HepG2 (cell line): ENCODE results near the gene SLTM. TPM values are rescaled to one million over a fixed set of nuclear protein-coding genes. Genes with fewer than 3 reads are reported as not detected.

Source experiments
- ASH2L ChIP-seq: fragments of 300-600, 200-600 bp; sonication (generic); IDR thresholded peaks from 2 replicates; pipeline ENCODE4 v1.7.0; 2017; ENCODE audit warnings: low read depth, mild to moderate bottlenecking, moderate library complexity, mixed read lengths, low read length; ENCODE audit not compliant: insufficient read length
- ATF7 ChIP-seq, 2 experiments: fragments of 450-650 bp in 1 of 2; sonication (generic) in 1 of 2; formaldehyde crosslinking in 1 of 2; IDR thresholded peaks; 2 replicates each; pipeline versions ENCODE4 v1.4.0 to v1.6.1; 2016 to 2020; ENCODE audit warnings: antibody characterized with exemption in 1 of 2, mild to moderate bottlenecking in 1 of 2, missing genetic modification reagents in 1 of 2
- BRCA1 ChIP-seq: sonication (generic); formaldehyde crosslinking; IDR thresholded peaks from 2 replicates; pipeline ENCODE4 v1.4.0; 2020; ENCODE audit warnings: missing genetic modification reagents
- CEBPB ChIP-seq: IDR thresholded peaks from 2 replicates; pipeline ENCODE4 v1.6.1; 2011; ENCODE audit warnings: low read depth, low read length, improper control_type of control experiment, borderline replicate concordance
- CTCF ChIP-seq: sonication (generic); formaldehyde crosslinking; IDR thresholded peaks from 2 replicates; pipeline ENCODE4 v1.5.0; 2020; ENCODE audit warnings: mild to moderate bottlenecking, missing genetic modification reagents, moderate library complexity
- FOSL2 ChIP-seq: sonication (generic); formaldehyde crosslinking; IDR thresholded peaks from 2 replicates; pipeline ENCODE4 v1.4.0; 2020; ENCODE audit warnings: missing genetic modification reagents
- KDM3A ChIP-seq: IDR thresholded peaks from 2 replicates; pipeline ENCODE4 v1.6.1; 2018; ENCODE audit warnings: low read depth, missing compliant biosample characterization
- KDM5B ChIP-seq: sonication (generic); formaldehyde crosslinking; IDR thresholded peaks from 2 replicates; pipeline ENCODE4 v1.4.0; 2020; ENCODE audit warnings: missing genetic modification reagents, mild to moderate bottlenecking, borderline replicate concordance
- NR2C2 ChIP-seq: sonication (generic); formaldehyde crosslinking; IDR thresholded peaks from 2 replicates; pipeline ENCODE4 v1.4.0; 2020; ENCODE audit warnings: missing genetic modification reagents, mild to moderate bottlenecking, moderate library complexity, borderline replicate concordance
- POGZ ChIP-seq: sonication (generic); formaldehyde crosslinking; IDR thresholded peaks from 2 replicates; pipeline ENCODE4 v1.4.0; 2020; ENCODE audit warnings: mild to moderate bottlenecking, missing genetic modification reagents
- RFXAP ChIP-seq: sonication (generic); formaldehyde crosslinking; IDR thresholded peaks from 2 replicates; pipeline ENCODE4 v1.4.0; 2020; ENCODE audit warnings: missing genetic modification reagents, borderline replicate concordance
- STAT6 ChIP-seq: sonication (generic); formaldehyde crosslinking; IDR thresholded peaks from 2 replicates; pipeline ENCODE4 v1.4.0; 2020; ENCODE audit warnings: missing genetic modification reagents, mild to moderate bottlenecking, borderline replicate concordance
- ZBTB7B ChIP-seq: sonication (generic); formaldehyde crosslinking; IDR thresholded peaks from 2 replicates; pipeline ENCODE4 v1.4.0; 2020; ENCODE audit warnings: missing genetic modification reagents
- ZNF121 ChIP-seq: sonication (generic); formaldehyde crosslinking; IDR thresholded peaks from 2 replicates; pipeline ENCODE4 v1.5.0; 2020; ENCODE audit warnings: mild to moderate bottlenecking, missing genetic modification reagents
- ZNF576 ChIP-seq: sonication (generic); formaldehyde crosslinking; IDR thresholded peaks from 2 replicates; pipeline ENCODE4 v1.4.0; 2020; ENCODE audit warnings: mild to moderate bottlenecking, missing genetic modification reagents
- ZZZ3 ChIP-seq: sonication (generic); formaldehyde crosslinking; IDR thresholded peaks from 2 replicates; pipeline ENCODE4 v1.4.0; 2020; ENCODE audit warnings: missing genetic modification reagents, mild to moderate bottlenecking, borderline replicate concordance
- polyA plus RNA-seq, 8 experiments: library from polyadenylated mRNA; depleted of rRNA in 3 of 8; stranded (reverse) in 7 of 8; unstranded in 1 of 8; fragments of >200 nt; fragmentation: Illumina TruSeq in 4 of 8; extraction: Trizol in 4 of 8; gene quantifications; 2 replicates each; pipeline versions ENCODE4 v1.2.1 to v1.2.3, GENCODE V29; 2011 to 2016; ENCODE audit warnings: low read depth in 4 of 8, missing spikeins in 1 of 8, mixed read lengths in 1 of 8; ENCODE audit not compliant: insufficient read depth in 1 of 8
- total RNA-seq, 5 experiments: library from RNA; depleted of rRNA; stranded (reverse); fragments of >200 nt; fragmentation: Illumina TruSeq; extraction: Trizol; gene quantifications; 2 replicates each; pipeline ENCODE4 v1.2.3, GENCODE V29; 2016; ENCODE audit warnings: low read depth in 1 of 5
- TF ChIP-seq, protein P1 (sequence below): sonication (generic); formaldehyde crosslinking; IDR thresholded peaks from 2 replicates; pipeline ENCODE4 v1.4.0; 2020; ENCODE audit warnings: missing genetic modification reagents
- TF ChIP-seq, protein P2 (sequence below): IDR thresholded peaks from 2 replicates; pipeline ENCODE4 v1.6.1; 2016; ENCODE audit warnings: low read depth, borderline replicate concordance
- TF ChIP-seq, protein P3 (sequence below): sonication (generic); formaldehyde crosslinking; IDR thresholded peaks from 2 replicates; pipeline ENCODE4 v1.5.1; 2020; ENCODE audit warnings: missing genetic modification reagents, mild to moderate bottlenecking, borderline replicate concordance
- TF ChIP-seq, protein P4 (sequence below): IDR thresholded peaks from 2 replicates; pipeline ENCODE4 v1.6.1; 2016; ENCODE audit warnings: missing genetic modification reagents, missing compliant biosample characterization

SLTM gene
- total and polyA plus RNA-seq, 2 of the 13 experiments (the other 11 are each of a cell fraction or from before 2014, with no cell fraction given): 22.0 to 64.2 TPM

GRCh38 chr15:58865425-58865880 is 68.0 kb downstream of the SLTM start (continued):
- 0 out of 2 replicates have a peak, but pooled peaks have one; percentile 12 for TF ChIP-seq BRCA1 (CRISPR knock-in tag)
- TF ChIP-seq, protein P1, sequence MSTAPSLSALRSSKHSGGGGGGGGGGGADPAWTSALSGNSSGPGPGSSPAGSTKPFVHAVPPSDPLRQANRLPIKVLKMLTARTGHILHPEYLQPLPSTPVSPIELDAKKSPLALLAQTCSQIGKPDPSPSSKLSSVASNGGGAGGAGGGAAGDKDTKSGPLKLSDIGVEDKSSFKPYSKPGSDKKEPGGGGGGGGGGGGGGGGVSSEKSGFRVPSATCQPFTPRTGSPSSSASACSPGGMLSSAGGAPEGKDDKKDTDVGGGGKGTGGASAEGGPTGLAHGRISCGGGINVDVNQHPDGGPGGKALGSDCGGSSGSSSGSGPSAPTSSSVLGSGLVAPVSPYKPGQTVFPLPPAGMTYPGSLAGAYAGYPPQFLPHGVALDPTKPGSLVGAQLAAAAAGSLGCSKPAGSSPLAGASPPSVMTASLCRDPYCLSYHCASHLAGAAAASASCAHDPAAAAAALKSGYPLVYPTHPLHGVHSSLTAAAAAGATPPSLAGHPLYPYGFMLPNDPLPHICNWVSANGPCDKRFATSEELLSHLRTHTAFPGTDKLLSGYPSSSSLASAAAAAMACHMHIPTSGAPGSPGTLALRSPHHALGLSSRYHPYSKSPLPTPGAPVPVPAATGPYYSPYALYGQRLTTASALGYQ: peak; percentile 25; the same call in 1 of the 2 replicates
- peak; percentile 97 for TF ChIP-seq ZNF121 (CRISPR knock-in tag)
- TF ChIP-seq, protein P2, sequence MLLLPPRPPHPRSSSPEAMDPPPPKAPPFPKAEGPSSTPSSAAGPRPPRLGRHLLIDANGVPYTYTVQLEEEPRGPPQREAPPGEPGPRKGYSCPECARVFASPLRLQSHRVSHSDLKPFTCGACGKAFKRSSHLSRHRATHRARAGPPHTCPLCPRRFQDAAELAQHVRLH (CRISPR knock-in tag): no peak
- TF ChIP-seq ZNF576 (CRISPR knock-in tag): no peak
- TF ChIP-seq, protein P3, sequence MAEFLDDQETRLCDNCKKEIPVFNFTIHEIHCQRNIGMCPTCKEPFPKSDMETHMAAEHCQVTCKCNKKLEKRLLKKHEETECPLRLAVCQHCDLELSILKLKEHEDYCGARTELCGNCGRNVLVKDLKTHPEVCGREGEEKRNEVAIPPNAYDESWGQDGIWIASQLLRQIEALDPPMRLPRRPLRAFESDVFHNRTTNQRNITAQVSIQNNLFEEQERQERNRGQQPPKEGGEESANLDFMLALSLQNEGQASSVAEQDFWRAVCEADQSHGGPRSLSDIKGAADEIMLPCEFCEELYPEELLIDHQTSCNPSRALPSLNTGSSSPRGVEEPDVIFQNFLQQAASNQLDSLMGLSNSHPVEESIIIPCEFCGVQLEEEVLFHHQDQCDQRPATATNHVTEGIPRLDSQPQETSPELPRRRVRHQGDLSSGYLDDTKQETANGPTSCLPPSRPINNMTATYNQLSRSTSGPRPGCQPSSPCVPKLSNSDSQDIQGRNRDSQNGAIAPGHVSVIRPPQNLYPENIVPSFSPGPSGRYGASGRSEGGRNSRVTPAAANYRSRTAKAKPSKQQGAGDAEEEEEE: 0 out of 2 replicates have a peak, but pooled peaks have one; percentile 45
- no peak for TF ChIP-seq ZZZ3 (CRISPR knock-in tag)
- no peak for TF ChIP-seq KDM3A (CRISPR knock-in tag)
- TF ChIP-seq FOSL2 (CRISPR knock-in tag): 0 out of 2 replicates have a peak, but pooled peaks have one; percentile 5
- 0 out of 2 replicates have a peak, but pooled peaks have one; percentile 20 for TF ChIP-seq RFXAP (CRISPR knock-in tag)
- TF ChIP-seq POGZ (CRISPR knock-in tag): no peak
- no peak for TF ChIP-seq ATF7 (IDR thresholded peaks at IDR 0.05)
- TF ChIP-seq ATF7 (CRISPR knock-in tag; IDR thresholded peaks at IDR 0.05): no peak
- TF ChIP-seq CEBPB: no peak
- TF ChIP-seq STAT6 (CRISPR knock-in tag): no peak
- TF ChIP-seq, protein P4, sequence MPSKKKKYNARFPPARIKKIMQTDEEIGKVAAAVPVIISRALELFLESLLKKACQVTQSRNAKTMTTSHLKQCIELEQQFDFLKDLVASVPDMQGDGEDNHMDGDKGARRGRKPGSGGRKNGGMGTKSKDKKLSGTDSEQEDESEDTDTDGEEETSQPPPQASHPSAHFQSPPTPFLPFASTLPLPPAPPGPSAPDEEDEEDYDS: no peak
- no peak for TF ChIP-seq CTCF (CRISPR knock-in tag)
- peak; percentile 5 for TF ChIP-seq ASH2L
- TF ChIP-seq ZBTB7B (CRISPR knock-in tag): no peak
- no peak for TF ChIP-seq KDM5B (CRISPR knock-in tag)
- 0 out of 2 replicates have a peak, but pooled peaks have one; percentile 29 for TF ChIP-seq NR2C2 (CRISPR knock-in tag)
